CMK (cell line): ENCODE measurements around the gene COX7A2.

Source experiments
- DNase-seq: peaks from one replicate; pipeline ENCODE4 v3.0.0-alpha.2; 2010; ENCODE audit warnings: low read depth

The COX7A2 gene

DNA sequence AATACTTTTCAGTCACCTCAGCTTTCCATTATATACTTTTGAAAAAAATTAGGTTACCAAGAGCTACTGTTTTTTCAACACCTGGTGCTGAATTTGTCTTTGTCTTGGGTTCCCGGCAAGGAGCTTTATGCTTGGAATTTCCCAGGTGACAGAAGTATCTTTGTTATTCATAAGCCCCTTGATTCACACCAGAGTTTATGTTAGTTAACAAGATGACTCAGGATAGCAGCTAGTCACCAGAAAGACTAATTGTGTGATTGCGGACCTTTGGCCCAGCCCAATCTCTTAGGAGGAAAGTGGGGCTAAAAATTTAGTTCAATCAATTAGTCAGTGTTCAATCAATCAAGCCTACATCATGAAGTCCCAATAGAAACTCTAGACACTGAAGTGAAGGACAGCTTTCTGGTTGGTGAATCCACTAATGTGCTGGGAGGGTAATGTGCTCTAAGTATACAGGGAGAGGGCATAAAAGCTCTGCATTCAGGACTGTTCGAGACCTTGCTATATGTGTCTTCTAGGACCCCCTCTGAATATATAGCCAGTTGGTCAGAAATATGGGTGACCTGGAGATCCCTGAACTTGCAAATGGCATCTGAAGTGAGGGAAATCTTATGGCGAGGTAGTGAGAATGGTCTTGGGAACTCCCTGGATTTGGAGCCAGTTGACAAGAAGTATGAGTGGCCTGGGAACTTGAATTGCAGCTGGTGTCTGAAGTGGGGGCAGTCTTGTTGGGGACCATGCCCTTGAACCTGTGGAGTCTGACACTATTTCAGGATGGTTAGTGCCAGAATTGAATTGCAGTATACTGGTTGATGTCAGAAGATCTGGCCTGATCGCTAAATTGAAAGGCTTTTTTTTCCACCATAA is 24.8 kb upstream of the COX7A2 start:
- DNase-seq, result no peak

DNA sequence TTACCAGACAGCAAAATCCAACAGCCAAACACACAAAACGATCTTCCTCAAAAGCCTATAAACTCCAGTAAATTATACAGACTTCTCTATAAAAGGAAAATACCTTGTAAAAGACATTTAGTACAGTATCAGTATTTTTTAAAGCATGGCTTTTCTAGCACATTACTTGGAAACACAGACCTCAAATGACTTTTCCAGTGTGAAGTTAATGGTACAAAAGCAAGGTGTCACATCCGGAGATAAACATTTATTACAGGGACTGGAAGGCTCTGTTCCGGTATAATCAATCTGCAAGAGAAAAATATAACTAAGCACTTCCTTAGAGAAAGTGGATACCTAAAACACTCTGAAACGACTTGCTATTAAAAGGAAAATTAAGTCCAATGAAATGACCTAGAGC is 23.9 kb upstream of the COX7A2 start:
- no peak for DNase-seq

DNA sequence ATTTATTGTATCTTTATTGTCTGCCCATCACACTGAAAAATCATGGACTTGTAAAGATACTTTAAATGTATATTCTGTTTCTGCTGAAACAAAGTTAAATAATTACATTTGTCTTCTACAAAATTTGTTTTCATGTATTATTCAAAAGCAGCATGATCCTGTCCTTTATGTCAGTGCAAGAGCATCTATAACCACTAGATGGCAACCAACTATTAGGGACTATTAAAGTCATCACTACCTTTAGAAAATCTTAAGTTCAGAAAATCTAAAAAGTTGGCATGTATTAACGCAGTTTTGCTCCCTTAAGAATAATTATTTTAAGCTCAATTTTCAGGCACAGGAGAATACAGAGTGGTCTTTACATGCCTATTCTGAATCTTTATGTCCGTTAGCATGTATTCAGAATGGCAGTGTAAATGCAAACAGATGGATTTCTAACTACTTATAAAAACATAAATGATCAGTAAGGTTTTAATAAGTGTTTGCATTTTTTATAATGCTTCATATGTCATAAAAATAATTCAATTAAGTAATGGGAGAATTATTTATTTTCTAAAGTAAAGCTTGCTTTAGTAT is 23.2 kb upstream of the COX7A2 start:
- no peak for DNase-seq

DNA sequence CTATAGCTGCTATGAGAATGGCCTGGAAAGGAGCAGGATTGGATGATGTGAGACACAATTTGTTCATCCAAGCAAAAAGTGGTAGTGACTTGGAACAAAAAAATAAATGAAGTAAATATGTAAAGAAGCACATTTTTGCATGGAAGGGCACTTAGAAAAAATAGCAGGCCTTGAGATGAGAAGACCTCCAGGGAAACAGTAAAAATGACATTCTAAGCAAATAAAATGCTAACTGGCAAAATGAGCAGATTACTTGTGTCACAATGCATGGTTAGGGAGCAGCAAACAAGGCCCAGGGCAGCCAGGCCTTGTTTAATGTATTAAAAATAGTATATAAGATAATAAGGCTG is 19.8 kb upstream of the COX7A2 start:
- no peak for DNase-seq

DNA sequence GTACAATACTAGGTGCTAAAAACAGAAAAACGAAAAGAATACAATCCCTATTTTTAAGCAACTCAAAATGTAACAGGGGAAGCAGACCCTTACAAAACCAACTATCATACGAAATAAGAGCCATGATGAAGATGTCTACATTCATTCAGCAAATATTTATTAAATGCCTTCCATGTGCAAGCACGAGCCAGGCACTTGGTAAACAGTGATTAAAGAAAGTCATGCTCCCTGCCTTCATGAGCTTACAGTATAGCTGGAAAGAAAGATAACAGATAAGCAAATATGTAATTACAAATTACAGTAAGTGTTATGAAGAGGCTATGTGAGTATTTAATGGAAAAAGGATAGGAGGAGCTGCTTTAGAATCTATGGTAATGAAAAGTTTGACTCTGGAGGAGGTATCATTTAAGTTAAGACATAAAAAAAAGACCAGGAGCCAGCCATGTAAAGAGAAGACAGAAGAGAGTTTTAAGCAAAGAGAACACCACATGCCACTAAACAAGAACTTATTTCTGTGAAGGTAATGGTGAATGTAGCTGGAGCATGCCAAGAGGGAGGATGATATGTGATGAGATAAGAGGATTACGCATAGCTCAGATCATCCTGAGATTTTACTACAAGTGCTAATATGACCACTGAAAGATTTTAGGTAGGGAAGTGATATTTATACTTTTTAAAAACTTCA is 19.3 kb upstream of the COX7A2 start:
- no peak for DNase-seq

DNA sequence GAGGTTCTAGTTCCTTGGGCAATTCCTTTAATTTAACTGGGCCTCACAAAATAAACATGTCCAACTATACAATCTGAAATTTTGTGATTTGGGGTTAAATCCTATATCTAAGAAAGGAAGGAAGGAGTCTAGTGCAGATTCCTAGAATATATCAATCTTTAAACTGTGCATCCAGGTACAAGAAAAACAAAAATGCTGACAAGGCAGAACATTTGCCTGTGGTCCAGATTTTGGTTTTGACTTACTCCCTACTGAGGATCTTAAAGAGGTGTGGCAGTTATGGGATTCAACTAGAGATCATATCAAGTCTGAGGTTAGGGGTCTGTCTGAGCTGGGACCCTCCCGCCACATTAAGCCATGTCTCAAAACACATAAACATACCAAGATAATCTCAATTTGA is 17.7 kb upstream of the COX7A2 start:
- DNase-seq, result no peak

DNA sequence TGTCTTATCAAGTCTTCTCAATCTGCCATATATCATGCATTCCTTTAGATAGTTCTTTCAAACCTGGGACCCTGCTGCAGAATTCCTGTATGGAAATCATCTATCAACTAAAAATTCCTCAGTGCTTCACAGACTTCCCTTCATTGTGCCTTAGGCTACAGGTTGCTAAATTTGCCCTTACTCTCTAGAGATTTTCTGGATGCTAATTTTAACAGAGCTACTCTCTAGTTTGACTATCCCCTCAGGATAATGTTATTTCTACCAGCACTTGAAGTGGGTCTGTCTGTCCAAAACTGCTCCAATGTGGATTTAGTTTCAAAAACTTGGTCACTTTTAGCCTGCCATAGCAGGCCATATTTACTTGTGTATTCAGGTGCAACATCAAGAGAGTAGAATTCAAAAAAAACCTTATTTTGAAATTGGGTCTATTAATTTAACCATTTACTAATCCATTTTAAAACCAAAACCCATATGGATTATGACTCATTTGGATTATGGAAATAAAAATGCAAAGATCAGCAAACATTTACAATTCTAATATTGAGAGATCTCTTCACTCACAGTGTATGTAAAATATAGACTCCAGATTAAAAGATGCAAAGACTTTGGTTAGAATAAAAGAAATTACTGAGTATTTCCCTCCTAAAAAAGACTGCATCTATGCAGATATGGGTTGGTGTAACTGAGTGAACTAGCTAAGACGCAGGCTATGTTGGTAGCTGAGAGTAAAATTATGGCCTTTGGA is 13.9 kb upstream of the COX7A2 start:
- DNase-seq, result no peak

DNA sequence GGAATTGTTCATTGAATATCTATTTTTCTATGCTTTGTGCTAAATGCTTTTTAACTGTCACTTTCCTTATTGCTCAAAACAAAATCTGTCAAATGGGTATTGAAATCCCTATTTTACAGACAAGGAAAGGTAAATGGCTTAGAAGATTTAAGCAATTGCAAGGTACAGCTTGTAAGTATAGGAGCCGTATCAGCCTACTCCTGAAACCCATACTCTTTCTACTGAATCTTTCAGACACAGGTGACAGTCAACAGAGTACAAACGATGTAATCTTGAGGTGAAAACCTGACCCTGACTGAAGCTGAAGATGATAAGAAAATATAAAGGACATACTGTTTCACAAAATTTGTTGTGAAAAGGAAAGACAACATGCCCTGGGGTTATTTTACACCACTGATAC is 7.0 kb upstream of the COX7A2 start:
- DNase-seq, result no peak

DNA sequence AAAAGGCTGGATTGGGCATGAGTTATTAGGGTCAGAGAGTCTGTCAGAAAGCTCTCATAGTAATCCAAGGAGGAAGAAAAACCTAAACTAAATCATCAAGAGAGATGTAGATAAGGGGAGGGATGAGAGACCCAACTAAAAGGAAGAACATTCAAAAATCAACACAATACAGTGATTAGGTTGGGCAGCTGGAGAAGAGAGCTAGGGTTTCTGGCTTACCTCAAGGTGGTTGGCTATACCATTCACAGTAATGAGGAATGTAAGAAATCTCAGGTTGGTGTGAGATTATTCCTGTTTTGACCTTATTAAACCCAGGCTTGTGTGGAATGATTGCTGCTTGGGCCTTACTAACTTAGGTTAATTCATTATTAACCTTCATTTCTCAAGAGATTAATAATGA is 6.2 kb upstream of the COX7A2 start:
- DNase-seq, result no peak

DNA sequence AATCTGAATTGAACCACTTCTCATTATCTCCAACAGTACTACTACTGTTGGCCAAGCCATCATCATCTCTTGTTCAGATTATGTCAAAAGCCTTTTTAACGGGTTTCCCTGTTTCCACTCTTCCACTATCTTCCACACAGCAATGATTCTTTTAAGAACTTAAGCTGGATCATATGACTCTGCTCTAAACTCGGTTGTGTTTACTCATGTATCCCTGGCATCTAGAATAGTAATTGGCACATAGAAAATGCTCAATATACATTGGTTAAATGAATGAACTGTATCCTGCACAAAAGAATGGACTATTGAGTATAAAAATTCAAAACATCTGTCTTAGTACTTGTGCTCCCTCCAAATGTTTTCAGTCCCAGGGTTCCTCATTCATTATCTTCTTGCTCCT is 2.8 kb upstream of the COX7A2 start:
- no peak for DNase-seq

DNA sequence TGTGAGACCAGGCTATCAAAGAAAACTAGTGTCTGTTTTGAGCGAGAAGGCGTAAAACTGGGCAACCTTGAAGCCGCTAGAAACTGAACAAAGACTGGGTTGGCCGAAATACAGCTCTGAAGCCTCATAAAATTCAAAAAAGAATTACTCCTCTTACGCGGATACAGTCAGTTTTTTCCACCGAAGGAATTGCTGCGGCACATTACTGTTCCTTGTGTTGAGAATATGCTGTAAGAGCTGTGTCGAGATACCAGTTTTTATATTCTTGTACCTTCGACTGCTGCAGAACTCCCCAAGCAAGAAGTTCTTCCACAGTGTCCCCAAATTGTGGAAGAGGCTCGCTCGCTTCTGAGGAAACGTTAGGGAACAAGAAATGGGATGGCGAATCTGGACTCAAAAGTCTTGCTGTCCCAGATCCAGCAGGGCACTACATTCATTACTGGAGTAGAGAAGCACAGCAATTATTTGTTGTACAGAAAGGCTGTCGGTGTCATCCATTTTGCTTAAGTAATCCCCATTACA is 523 bp upstream of the COX7A2 start:
- DNase-seq, result no peak

DNA sequence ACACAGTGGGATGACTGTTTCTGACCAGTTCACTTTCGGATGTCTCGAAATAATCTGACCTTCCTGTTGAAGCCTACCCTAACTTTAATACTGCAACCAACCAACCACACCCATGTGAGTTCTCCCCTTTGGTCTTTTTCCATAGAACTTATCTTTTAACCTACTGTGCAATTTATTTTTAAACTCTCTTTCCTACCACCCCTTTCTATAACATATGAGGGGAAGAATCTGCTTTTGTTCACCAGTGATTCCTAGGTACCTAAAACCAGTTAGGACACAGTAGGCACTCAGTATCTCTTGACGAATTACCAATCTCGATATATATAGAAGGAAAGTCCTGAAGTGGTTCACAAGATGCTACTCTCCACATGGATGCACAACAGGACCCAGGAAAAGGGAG is 7.0 kb downstream of the COX7A2 start:
- no peak for DNase-seq

DNA sequence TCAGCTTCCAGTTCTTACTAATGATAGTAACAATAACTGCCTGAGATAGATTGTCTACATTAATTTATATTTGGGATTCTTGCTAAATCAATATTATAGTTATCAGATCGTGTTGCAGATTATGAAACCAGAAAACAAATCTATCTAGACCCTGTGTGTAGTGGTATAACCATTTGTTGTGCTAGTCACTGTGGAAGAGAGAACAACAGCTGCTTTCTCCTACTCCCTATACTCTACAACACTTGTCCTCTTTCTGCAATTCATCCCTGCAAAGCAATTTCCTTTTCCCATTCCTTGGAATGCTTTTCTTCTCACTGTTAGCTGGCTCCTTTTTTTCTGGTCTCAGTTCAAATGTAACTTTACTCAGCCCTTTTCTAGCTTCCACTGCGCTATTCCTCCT is 8.3 kb downstream of the COX7A2 start:
- no peak for DNase-seq

DNA sequence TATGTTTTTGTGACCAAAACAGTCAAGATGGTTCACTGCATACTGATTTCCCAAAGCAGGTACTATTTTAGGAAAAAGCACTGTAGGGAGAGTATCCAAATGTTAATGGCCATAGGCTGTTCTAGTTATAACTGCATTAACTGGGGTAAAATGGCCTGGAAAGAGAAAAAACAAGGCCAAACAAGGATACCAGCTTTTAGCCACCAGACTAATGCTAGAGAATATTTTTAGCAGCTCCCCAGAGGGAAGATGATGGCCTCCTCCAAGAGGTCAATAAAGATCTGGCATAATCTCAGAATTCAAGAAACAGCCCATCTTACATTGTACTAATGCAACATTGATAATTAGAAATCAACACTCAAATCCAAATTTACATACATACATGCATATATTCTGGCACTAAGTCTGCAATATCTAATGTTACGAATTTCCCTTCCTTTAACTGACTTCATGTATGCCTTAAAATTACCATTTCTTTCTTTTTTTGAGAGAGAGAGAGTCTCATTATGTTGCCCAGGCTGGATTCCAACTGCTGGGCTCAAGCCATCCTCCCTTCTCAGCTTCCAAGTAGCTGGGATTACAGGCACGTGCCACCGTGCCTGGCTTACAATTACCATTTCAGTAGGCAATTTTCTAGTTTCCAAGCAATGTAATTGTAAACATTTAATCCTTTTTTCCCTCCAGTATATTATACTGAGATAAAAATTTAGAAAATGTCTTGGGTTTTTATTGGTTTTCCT is 9.3 kb downstream of the COX7A2 start:
- DNase-seq, result no peak

DNA sequence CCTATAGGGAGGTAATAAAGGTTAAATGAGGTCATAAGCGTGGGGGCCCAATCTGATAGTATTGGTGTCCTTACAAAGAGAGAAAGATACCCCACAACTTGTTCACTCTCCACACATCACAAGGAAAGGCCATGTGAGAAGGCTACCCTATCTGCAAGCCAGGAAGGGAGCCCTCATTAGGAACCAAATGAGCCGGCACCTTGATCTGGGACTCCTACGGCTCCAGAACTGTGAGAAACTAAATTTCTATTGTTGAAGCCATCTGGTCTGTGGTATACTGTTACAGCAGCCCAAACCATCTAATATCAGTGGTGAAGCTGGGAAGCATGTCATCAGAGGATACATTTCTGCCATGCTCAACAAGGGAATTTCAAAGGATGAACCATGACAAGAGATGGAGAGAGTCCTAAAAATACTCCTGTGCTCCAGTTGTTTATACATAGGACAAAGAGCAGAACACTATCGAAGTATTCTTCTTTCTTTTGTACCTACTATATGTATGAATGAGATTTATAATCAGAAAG is 10.4 kb downstream of the COX7A2 start:
- DNase-seq, result no peak

DNA sequence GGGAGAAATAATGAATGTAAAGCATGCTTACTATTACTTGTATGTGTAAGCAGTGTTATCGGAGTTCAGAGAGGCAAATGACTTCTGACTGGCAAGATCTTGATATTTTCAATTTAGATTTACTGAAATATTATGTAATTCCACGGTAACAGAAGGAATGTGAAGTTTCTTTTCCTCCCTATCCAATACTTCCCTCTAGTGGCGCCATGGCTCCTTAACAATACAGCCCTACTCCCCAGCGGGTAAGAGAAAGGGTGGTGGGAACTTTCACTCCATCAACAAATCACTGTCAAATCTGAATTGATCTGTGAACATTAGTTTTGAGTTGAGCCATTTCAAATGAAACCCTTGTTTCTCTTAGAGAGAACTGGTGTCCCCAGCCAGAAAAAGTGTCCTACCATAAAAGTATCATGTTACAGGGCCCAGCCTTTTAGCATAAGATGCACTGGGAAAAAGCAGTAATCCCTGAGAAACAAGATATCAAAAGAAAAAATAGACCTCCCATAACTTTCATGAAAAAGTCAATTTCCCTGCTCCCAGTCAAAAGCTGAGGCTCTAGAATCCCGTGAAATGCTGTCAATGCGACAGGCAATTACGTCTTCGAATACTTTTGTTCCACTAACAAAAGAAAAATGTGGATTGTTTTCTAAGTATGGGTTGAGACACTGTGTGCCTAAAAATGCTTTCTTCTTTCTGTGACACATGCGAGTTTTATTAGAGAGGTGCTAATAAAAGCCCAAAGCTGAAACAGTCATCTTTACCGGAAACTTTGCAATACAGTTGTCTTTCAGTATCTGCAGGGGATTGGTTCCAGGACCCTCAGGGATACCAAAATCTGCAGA is 12.9 kb downstream of the COX7A2 start:
- DNase-seq, result no peak

DNA sequence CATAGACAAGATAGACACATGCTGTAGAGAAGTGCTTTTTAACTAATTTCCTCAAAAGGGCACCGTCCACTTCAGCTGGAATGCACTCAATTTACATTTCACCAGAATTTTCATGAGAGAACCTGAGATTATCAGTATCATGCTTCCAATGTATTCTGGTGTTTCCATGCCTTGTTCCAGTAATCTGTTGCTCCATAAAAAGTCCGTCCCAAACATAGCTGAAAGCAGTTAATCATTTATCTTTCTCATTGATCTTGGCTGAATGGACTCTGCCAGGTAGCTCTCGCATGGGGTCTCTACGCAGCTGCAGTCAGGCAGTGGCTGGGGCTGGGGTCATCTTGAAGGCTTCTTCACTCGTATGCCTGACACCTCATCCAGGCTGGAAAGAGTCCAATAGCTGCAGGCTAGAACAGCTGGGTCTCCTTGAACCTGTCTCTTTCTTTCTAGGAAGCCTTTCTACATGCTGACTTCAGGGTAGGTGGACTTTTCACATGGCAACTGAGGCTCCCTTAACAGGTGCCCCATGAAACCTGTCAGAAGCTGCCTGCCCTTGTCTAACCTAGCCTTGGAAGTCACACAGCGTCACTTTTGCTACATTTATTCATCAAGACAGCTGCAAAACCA is 19.2 kb downstream of the COX7A2 start:
- no peak for DNase-seq

DNA sequence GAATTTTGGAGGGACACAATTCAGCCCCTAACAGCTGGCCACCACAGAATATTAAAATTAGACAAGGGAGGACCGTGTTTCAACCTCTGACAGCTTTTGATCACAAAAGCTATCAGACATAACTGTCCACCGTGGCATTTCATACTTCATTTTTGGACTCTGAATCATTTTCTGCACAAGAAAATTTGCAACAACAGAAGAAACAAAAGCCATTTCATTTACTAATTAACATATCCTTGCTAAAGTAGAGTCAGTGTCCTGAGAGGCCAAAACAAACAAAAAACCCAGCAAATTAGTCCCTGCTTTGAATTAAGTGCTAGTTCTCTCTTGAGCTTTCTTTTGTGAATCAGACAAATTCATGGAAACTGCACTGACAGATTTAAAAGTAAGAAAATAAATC is 20.2 kb downstream of the COX7A2 start:
- no peak for DNase-seq

DNA sequence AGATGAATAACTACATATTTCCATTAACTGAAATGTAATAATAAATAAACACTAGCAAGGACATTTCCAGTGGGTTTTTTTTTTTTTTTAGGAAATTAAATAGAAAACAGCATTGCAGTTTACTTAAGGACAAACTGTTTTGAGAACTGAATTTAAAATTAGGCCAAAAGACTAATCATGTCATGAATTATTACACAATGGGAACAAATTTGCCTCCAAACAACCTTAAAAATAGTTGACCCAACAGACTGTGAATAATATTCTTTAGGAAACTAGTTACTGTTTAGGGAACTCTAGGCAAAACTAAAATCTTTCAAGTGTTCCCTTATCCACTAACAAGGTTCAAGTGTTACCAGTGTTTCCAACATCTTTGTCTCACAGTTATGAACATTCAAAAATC is 21.3 kb downstream of the COX7A2 start:
- DNase-seq, result no peak

DNA sequence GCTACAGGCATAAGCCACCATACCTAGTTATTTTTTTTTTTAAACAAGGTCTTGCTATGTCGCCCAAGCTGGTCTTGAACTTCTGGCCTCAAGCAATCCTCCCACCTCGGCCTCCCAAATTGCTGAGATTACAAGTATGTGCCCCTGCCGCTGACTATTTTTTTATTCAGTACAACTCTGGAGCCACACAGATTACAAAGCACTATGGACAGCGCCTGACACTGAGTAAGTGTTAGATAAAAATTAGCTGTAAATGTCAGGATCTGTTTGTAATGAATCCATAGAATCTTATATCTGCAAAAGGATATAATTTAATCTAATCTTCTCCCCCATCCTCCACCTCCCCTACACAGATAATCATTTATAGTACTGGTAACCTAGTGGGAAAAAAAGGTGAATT is 22.5 kb downstream of the COX7A2 start:
- DNase-seq, result no peak
